ENCODE data around the gene NOTCH4.
A peak's percentile ranks its signal among the peaks of the same experiment; 100 is the strongest.
"Not testable (repeated sequence)": the region's sequence is repeated elsewhere in the genome, so short reads cannot be mapped to it uniquely, and the experiment has no call there.

NOTCH4 gene

DNA sequence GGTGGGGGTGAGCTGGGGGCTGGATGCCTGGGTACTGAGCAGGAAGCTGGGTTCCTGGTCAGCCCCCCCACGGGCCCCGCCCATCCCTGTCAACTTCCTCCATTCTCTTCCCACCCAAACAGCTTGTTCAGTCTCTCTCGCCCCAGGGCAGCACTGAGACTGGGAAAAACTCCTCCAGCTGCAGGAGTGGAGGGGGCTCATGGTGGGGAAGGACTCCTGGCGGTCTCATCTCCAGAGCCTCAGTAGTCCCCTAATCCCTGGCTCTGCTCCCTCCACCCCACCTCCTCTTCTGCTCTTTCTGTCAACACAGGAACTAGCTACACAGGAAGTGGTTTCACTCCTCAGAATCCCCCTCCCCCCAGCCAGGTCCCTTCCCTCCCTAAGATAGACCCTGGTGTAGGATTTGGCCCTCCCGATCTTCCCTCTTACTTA is 31.2 kb downstream of the NOTCH4 start, which contains the start of gene GPSM3:
Gene GPSM3, minus strand, starts transcription at position 36 of the 432 bp plus-strand sequence. CDS start 130 bp downstream, outside the sequence.
- DNase-seq, result peak; percentile 61 to 71

DNA sequence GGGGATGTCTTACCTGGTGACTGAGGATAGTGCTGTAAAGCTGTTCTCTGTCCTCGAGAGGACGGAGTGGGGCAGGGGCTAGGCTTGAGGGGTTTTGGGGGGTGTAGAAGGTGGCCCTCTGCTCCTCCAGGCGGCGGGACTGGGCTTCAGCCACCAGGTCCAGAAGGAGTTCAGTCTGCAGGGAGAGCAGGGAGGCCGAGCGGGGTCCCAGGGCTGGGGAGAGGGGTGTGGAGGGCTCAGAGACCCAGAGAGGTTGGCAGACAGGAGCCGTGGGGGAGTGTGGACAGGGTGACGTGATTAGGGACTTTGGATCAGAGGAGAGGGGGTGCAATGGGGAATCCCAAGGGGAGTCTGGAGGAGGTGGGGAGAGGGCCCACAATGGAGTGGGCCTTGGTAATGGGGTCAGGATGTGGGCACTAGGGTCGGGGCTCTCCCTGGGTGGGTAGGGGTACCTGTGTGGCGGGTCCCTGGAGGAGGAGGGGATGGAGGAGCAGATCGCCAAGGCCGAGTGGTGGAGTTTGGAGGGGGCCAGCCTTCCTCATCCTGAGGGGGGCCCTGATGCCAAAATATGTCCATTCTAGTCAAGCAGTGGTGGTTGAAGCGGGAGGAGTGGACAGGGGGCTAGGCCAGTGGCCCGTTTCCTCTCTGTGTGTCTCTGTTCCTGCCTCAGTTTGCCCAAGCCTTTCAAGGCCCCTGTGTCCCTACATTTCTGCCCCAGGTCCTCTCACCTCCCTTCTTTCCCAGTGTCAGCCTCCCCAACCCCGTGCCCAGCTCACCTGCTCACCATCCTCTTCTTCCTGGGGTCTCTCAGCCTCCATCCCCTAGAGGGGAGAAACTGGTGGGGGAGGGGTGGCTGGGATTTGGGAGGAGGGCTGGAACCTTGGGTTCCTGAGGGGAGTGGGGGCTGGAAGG is 31.9 kb downstream of the NOTCH4 start:
- no peak for DNase-seq

DNA sequence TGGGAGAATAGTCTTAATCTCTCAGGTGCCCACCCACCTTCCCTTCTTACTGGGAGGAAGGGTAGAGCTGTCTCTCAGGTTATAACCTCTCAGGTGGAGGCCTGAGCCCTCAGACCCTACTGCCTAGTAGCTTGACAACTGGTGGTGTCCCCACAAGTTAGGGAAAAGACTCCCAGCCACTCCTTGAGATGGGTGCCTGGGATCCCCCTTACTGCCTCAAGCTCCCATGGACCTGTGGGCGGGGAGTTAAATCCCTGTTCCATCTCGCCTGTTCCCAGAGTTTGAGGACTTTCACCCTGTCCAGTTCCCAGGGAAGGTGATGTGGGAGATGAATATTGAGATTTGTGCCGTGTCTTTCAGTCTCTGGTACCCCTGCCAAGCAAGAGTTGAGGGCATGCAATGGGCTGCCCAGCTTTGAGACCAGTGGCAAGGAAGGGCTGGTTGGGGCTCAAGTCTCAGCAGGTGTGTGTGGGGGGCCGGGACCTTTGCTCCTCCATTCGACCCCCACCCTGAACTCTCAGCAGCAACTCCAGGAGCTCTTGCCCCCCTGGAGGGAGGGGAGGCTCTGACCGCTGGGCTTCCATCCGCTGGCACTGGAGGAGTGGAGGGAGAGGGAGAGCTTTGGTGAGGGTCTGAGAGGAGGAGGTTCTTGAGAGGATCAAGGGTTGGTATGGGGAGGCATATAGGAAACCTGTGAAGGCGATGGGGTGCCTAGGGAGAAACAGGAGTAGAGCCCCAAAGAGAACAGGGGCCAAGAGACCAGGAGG is 32.8 kb downstream of the NOTCH4 start:
- DNase-seq, result no peak

DNA sequence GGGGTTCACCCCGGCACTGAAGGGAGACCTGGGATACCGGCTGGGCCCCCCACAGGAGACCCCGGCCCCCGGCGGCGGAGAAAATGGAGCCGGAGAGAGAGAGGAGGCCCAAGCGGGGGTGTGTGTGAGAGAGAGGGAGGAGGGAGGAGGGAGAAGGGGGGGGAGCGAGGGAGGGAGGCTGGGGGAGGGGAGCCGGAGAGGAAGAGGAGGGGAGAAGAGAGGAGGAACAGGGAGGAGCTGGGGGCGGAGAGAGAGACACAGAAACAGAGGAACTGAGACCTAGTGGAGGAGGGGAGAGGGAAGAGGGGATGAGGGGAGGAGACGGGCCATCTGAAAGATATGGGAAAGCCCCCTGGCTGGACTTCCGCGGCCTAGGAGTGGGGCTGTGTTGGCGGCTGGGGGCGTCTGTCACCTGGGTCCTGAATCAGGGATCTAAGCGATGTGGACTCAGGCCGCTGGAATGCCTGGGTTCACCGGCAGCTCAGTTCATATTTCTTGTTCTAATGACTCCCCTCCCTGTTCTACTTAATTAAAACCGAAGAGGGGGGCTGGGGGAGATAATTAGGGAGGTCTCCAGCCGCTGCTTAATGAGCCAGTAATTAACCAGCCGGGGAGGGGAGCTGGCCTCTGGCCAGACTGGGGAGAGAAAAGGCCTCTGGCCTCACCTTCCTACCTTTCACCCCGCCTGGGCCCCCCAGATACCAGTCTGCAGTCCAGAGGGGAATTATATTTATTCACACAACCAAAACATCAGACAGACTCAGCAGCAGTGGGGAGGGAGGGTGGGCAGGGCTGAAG is 33.6 kb downstream of the NOTCH4 start, which contains the start of gene PBX2:
Gene PBX2, minus strand, starts transcription at position 149 of the 798 bp plus-strand sequence. CDS start 287 bp downstream, outside the sequence.
- DNase-seq, result peak; percentile 77 to 85

DNA sequence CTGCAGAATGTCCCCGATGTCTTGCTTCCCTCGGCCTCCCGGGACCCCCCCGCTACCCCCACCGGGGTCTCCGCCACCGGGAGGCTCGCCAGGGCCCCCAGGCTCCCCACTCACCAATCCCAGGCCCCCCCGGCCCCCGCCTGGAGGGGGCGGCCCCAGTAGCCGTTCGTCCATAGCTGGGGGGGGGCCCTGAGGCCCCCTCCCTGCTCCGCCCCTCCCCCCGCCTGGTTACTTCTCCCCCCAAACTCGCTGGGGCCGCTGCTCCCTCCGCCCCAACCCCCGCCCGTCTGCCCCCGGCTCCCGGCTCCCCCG is 34.2 kb downstream of the NOTCH4 start:
- DNase-seq, result no peak

DNA sequence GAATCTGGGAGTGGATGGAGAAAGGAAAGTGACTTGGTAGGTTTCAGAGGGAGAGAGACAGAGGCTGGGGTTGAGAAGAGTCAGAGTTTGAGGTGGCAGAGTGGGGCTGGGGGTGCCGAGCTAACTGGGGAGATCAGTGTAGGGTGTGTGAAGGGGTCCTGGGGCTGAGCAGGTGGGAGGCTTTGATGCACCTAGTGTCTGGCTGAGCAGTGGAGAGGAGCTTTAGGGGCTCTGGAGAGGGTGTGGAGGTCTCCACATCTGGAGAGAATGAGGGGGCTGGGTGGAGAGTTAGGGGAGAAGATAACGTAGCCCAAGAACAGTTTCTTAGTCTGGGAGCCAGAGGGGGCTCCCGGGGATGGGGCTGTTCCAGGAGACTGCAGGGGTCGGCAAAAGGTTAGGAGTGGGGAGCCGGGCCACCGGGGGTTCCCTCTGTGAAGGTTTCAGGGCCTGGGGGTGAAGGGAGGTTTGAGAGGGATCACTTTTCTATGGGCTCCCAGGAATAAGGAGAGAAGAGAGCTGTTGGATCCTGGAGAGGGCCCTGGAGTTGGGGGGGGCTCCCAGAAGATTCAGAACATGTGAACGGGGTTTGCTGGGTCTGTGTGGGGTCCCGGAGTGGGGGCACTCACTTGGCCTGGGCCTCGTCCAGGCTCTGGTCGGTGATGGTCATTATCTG is 34.7 kb downstream of the NOTCH4 start:
- DNase-seq, result no peak

DNA sequence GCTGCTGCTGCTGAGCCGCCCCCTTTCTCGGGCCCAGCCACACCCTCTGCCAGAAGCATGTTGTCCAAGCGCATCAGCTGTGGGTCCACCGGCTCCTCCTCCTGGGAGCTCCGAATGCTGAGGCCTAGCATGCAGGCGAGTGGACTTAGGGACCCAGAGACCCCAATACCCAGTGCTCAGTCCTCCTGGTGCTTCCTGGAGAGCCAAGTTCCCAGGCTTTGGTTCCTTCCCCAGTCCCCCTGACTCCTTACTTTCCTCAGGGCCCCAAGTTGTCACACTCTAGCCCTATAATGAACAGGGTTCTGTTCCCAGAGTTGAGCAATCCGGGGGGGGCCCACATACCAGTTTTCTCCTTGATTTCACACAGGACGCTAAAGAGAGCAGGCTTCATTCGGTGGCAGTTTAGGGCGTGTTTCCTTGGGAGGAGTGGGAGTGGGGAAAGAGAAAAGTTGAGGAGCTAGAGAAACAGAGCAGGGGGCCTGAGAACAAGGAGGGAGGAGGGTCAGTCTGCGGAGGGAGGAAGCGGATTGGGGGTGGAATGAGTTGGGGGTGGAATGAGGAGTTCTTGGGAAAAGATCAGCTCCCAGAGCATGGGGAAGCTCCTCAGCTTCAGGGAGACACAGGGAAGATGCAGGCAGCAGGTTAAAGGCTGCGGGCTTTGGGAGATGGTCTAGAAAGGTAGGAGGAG is 35.3 kb downstream of the NOTCH4 start:
- DNase-seq, result no peak

DNA sequence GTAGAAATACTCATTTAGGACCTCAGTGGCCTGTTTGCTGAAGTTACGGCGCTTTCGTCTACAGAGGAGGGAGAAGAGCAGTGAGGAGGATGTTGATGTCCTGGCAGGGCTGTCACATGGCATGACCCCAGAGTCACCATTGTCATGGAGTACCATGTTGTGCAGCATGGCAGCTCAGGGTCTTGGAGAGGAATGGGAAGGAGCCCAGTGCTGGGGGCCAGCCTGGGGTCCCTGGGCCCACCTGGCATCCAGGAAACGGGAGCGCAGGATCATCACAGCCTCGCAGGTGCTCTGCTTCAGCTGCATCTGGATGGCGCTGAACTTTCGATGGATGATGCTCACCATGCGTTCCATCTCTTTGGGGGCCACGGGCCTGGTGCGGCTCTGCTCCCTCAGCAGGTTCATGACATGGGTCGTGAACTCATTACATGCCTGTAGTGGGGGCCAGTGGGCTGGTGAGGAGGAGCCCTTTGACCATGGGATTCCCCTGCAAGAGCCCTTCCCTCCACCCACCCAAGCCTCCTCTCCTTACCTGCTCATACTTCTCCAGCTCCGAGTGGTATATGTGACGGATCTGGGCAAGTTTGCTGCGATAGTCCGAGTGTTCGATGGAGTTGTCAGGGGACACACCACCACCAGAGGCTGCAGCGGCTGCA is 36.0 kb downstream of the NOTCH4 start:
- DNase-seq, result not testable (repeated sequence)

DNA sequence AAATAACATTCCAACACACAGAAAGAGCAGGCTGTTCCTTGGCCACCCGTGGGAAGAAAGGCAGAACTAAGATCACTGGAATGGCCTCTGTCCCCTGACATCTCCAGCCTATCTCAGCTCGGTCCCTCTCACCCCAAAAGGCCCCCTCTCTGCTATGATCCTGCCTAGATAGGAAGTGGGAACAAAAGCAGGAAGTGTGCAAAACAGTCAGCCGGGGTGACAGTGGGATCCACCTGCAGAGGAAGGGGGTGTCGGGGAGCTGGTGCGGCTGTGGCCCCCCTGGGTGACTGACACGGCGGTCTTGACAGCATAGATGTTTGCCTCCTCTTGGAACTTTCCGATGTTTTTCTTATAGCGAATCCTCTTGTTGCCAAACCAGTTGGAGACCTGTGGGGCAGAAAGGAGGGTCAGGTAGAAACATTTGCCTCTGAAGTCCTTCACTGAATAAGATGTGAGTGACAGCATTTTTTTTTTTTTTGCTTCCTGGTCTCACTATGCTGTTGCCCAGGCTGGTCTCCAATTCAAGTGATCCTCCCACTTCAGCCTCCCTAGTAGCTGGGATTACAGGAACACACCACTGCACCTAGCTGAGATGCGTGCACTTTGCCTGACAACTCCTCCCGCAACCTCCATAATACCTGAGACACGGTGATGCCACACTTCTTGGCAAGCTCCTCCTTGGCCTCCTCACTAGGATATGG is 36.7 kb downstream of the NOTCH4 start:
- DNase-seq, result no peak

DNA sequence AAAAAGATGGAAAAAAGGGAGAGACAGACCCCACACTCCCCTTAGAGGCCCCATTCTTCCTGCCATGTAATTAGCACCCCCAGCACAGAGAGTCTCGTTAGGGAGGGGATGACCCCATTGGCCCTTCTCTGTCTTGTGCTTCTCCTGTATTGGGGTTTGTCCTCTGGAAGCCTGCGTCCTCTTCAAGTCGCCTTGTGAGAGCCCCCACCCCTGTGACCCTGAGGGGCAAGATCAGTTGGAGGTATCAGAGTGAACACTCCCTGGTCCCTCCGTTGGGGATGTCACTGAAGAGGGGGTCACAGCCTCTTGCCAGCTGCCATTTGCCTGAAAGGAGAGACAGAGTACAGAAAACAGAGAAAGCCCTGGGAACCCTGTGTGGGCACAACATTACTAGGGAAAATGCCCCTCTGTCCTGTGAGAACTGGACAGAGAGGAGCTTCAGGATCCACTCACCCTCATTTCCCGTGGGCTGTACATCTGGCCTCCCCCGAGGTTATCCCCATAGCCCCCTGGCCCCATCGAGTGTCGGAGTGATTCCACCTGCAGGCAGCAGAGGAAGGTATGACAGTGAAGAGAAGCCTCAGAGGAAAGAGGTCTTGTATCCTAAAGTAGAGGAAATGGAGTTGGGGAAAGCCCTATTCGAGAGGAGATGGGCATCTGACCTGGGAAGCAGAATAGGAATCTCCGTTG is 37.6 kb downstream of the NOTCH4 start:
- DNase-seq, result not testable (repeated sequence)

DNA sequence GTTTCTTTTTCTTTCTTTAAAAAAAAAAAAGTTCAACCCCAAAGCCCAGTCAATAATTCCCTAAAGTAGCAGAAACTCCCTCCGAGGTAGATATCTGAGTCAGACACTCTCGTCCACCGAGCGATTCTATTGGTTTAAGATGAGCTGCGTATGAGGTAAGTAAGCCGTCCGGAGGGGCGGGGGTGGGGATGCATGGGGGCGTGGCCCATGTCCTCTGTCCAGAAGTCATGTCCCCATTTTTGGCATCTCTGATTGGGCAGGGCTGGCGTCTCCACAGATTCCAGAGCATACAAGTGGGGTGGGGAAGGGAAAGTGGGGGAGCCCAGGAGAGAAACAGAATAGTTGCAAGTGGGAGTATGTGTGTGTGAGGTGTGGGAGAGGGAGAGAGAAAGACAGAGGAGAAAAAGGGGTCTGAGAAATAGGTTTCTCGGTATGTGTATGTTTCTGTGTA is 38.2 kb downstream of the NOTCH4 start:
- peak; percentile 38 to 64 for DNase-seq

DNA sequence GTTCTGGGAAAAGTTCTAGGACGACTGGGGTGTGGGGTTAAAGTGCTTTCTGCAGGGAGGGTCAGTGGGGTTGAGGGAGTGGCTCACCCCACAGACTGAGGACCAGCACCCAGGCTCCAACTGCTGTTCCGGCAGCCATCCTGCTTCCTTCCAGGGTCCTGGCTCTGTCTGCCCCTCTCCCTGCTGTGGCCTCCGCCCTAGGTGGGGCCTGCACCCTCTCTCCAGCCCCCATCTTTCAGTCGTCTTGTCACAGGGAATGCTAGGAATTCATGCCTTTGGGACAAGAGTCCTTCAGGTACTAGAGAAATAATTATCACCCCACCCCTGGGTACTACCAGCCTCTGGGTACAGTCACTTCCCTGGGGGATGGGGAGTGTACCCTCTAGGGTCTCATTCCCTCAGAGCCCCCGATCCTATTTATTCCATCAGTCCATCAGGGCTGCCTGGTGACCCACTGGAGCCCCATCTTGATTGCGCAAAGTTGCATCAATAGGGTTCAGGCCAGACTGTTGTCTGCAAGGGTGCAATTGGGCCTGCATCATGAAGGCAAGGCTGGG is 39.7 kb downstream of the NOTCH4 start, which contains the start of gene AGER:
Gene AGER, minus strand, starts transcription at position 170 of the 557 bp plus-strand sequence. Its CDS starts 31 bp downstream, at position 139.
- DNase-seq, result no peak

DNA sequence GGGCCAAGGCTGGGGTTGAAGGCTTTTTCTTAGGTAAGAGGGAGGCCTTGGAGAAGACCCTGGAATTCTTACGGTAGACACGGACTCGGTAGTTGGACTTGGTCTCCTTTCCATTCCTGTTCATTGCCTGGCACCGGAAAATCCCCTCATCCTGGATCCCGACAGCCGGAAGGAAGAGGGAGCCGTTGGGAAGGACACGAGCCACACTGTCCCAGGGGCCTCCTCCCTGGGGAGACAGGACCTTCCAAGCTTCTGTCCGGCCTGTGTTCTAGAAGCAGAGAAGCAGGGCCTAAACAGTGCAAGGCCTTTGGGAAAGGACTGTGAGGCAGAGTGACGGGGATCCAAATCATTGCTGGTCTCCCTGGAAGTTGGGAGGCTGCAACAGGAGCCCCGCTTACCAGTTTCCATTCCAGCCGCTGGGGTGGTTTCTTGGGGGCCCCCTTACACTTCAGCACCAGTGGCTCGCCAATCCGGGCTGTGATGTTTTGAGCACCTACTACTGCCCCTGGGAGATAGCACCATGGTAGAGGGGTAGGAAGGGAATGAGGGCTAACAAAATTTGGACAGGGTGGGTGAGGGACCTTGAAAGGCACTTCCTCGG is 40.3 kb downstream of the NOTCH4 start:
- DNase-seq, result no peak

DNA sequence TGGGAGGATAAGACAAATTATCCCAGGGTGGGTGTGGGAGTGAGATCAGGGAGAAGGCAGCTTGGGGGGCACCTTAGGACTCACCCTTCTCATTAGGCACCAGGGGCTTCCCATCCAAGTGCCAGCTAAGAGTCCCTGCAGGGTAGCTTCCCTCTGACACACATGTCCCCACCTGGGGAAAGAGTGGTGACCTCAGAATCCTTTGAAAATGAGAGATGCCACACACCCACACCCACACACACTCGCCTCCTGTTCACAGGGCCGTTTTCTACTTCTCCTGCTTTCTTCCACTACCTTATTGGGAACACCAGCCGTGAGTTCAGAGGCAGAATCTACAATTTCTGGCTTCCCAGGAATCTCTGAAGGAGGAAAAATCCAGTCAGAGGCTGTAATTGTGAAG is 40.8 kb downstream of the NOTCH4 start:
- no peak for DNase-seq

DNA sequence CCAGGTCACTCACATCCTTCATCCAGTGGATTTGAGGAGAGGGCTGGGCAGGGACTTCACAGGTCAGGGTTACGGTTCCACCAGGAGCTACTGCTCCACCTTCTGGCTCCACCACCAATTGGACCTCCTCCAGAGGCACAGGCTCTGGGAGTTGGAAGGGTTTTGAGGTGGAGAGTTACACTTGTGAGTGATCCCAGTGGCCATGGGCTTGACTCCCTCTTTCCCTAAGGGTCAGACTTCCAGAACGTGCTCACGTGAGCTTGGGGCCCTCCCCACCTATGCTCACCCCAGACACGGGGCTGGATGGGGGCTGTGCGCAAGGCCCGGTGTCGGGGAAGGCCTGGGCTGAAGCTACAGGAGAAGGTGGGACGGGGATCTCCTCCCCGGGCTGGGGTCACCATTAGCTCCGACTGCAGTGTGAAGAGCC is 41.3 kb downstream of the NOTCH4 start:
- no peak for DNase-seq

DNA sequence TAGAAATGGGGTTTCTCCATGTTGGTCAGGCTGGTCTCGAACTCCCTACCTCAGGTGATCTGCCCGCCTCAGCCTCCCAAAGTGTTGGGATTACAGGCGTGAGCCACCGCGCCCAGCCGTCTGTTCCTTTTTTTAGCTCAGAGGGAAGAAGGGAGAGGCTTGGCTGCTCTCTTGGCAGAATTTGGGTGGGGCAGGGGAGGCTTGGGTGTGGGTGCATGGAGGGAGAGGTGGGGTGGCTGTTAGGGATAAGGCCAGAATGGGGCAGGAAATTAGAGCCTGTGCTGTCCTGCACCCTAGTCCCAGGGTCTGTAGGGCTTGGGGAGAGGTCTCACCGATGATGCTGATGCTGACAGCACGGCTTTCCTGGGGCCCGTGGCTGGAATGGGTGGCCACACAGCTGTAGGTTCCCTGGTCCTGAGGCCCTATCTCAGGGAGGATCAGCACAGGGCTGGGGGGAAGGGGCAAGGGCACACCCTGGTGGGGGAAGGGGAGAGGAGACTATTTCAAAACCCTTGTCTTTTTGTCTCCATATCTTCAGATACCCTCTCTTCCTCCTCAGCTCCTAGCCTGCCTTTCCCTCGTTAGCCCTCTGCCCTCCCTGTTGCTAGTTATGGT is 41.8 kb downstream of the NOTCH4 start:
- no peak for DNase-seq

DNA sequence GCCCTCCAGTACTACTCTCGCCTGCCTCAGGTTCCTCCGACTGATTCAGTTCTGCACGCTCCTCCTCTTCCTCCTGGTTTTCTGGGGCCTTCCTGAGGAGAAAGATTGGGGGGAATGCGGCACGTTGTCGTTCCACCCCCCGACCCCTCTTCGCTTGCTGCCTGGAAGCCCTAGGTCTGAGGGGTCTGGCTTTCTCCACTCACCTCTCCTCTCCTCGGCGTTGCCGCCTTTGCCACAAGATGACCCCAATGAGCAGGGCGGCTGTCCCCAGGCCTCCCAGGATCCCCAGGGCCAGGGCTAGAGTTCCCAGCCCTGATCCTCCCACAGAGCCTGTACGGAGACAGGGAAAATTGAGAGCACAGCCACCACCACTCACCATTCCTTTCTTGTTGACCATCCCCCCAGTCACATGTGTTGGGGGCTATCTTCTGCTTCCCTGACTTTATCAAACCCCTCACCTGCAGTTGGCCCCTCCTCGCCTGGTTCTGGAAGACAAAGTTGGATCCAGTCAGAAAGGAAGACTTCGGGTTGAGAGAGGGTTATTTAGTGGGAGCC is 42.6 kb downstream of the NOTCH4 start:
- no peak for DNase-seq

All from inflammatory macrophage (primary cell).